GM10266 (cell line): ENCODE data around the gene CTTN.

Source experiments
- DNase-seq: peaks from one replicate; pipeline ENCODE4 v3.0.0; 2012; ENCODE audit errors: extremely low spot score
- CTCF ChIP-seq: IDR thresholded peaks from 2 replicates; pipeline ENCODE4 v1.5.1; 2012; ENCODE audit warnings: mild to moderate bottlenecking, low read depth; ENCODE audit not compliant: control insufficient read depth, insufficient read depth; ENCODE audit errors: missing control alignments

CTTN gene

GRCh38 chr11:70458736-70459135, 60.4 kb downstream of the CTTN start:
- no peak for DNase-seq
- TF ChIP-seq CTCF: no peak

GRCh38 chr11:70460111-70460510, 61.8 kb downstream of the CTTN start:
- no peak for DNase-seq
- TF ChIP-seq CTCF: no peak

- no peak for TF ChIP-seq CTCF
- DNase-seq: no peak
Measured at GRCh38 chr11:70460964-70461363, 62.6 kb downstream of the CTTN start.

GRCh38 chr11:70462818-70463477, 64.6 kb downstream of the CTTN start:
- no peak for DNase-seq
- TF ChIP-seq CTCF: no peak

GRCh38 chr11:70463478-70464255, 65.3 kb downstream of the CTTN start:
- no peak for TF ChIP-seq CTCF
- no peak for DNase-seq

GRCh38 chr11:70464509-70465361, 66.4 kb downstream of the CTTN start:
- no peak for DNase-seq
- TF ChIP-seq CTCF: no peak
